Effector memory CD4-positive, alpha-beta T cell (primary cell): ENCODE results near the gene RARRES1.

Experiments
- DNase-seq, 3 donors: peaks; one replicate each; pipeline ENCODE4 v3.0.0-alpha.2; 2020
- H3K27ac ChIP-seq: 2 replicates; pipeline ENCODE4 v1.7.0; 2013; ENCODE audit warnings: mild to moderate bottlenecking, low read length, moderate library complexity; ENCODE audit not compliant: insufficient read depth, poor library complexity, severe bottlenecking
- H3K27me3 ChIP-seq: replicated peaks from 2 replicates; pipeline ENCODE4 v1.7.0; 2013; ENCODE audit warnings: mild to moderate bottlenecking, low read length; ENCODE audit not compliant: insufficient read depth, control insufficient read depth, poor library complexity, severe bottlenecking
- H3K36me3 ChIP-seq: 2 replicates; pipeline ENCODE4 v1.7.0; 2013; ENCODE audit warnings: mild to moderate bottlenecking, low read length, moderate library complexity; ENCODE audit not compliant: control insufficient read depth, insufficient read depth
- H3K4me1 ChIP-seq: 2 replicates; pipeline ENCODE4 v1.7.0; 2013; ENCODE audit warnings: low read length, mild to moderate bottlenecking; ENCODE audit not compliant: control insufficient read depth, insufficient read depth, poor library complexity, severe bottlenecking
- H3K4me3 ChIP-seq: 2 replicates; pipeline ENCODE4 v1.7.0; 2013; ENCODE audit warnings: low read length, low read depth, mild to moderate bottlenecking; ENCODE audit not compliant: insufficient read depth, poor library complexity, severe bottlenecking
- H3K9me3 ChIP-seq: 2 replicates; pipeline ENCODE4 v1.7.0; 2013; ENCODE audit warnings: mild to moderate bottlenecking, low read length, moderate library complexity; ENCODE audit not compliant: control insufficient read depth

The RARRES1 gene

GRCh38 chr3:158766364-158766763, 34.1 kb upstream of the RARRES1 start:
- Histone ChIP-seq H3K4me3 (no peak overlapping the region), H3K4me1 (no peaks in the 10 kb centered on the region), H3K36me3 (no peaks in the 10 kb centered on the region), H3K9me3 (no peaks in the 10 kb centered on the region), H3K27ac (no peak overlapping the region), H3K27me3 (no peaks in the 10 kb centered on the region)
- DNase-seq, result no peak

GRCh38 chr3:158765518-158766205, 33.4 kb upstream of the RARRES1 start:
- H3K27me3 ChIP-seq, result no peaks in the 10 kb centered on the region
- no peak overlapping the region for H3K27ac ChIP-seq
- H3K4me3 ChIP-seq, result no peak overlapping the region
- no peaks in the 10 kb centered on the region for H3K4me1 ChIP-seq
- DNase-seq, result no peak
- no peaks in the 10 kb centered on the region for H3K36me3 ChIP-seq
- no peaks in the 10 kb centered on the region for H3K9me3 ChIP-seq

GRCh38 chr3:158763421-158763820, 31.2 kb upstream of the RARRES1 start:
- Histone ChIP-seq H3K27ac (no peak overlapping the region), H3K4me3 (no peak overlapping the region), H3K4me1 (no peaks in the 10 kb centered on the region), H3K36me3 (no peaks in the 10 kb centered on the region), H3K9me3 (no peaks in the 10 kb centered on the region), H3K27me3 (no peaks in the 10 kb centered on the region)
- DNase-seq, result no peak

- DNase-seq, result no peak
- Histone ChIP-seq H3K4me1 (no peaks in the 10 kb centered on the region), H3K9me3 (no peaks in the 10 kb centered on the region), H3K4me3 (no peak overlapping the region), H3K27me3 (no peaks in the 10 kb centered on the region), H3K27ac (no peak overlapping the region), H3K36me3 (no peaks in the 10 kb centered on the region)
Measured at GRCh38 chr3:158762701-158763100, 30.4 kb upstream of the RARRES1 start.

- H3K27me3 ChIP-seq, result no peaks in the 10 kb centered on the region
- no peak overlapping the region for H3K27ac ChIP-seq
- H3K4me3 ChIP-seq, result no peak overlapping the region
- no peaks in the 10 kb centered on the region for H3K36me3 ChIP-seq
- no peak for DNase-seq
- no peaks in the 10 kb centered on the region for H3K9me3 ChIP-seq
- no peaks in the 10 kb centered on the region for H3K4me1 ChIP-seq
Measured at GRCh38 chr3:158761350-158761749, 29.1 kb upstream of the RARRES1 start.

GRCh38 chr3:158755421-158755820, 23.2 kb upstream of the RARRES1 start:
- Histone ChIP-seq H3K9me3 (no peaks in the 10 kb centered on the region), H3K4me3 (no peak overlapping the region), H3K4me1 (no peaks in the 10 kb centered on the region), H3K27ac (no peak overlapping the region), H3K36me3 (no peaks in the 10 kb centered on the region), H3K27me3 (no peaks in the 10 kb centered on the region)
- DNase-seq, result no peak

- no peak overlapping the region for H3K27ac ChIP-seq
- H3K36me3 ChIP-seq, result no peaks in the 10 kb centered on the region
- H3K9me3 ChIP-seq, result no peaks in the 10 kb centered on the region
- no peaks in the 10 kb centered on the region for H3K27me3 ChIP-seq
- no peaks in the 10 kb centered on the region for H3K4me1 ChIP-seq
- no peak for DNase-seq
- no peak overlapping the region for H3K4me3 ChIP-seq
Measured at GRCh38 chr3:158753854-158754253, 21.6 kb upstream of the RARRES1 start.

GRCh38 chr3:158751316-158751715, 19.1 kb upstream of the RARRES1 start:
- Histone ChIP-seq H3K4me3 (no peak overlapping the region), H3K36me3 (no peaks in the 10 kb centered on the region), H3K27ac (no peak overlapping the region), H3K9me3 (no peaks in the 10 kb centered on the region), H3K27me3 (no peaks in the 10 kb centered on the region), H3K4me1 (no peaks in the 10 kb centered on the region)
- DNase-seq, result no peak

- no peak overlapping the region for H3K27ac ChIP-seq
- DNase-seq, result no peak
- no peak overlapping the region for H3K4me3 ChIP-seq
- H3K4me1 ChIP-seq, result no peaks in the 10 kb centered on the region
- no peaks in the 10 kb centered on the region for H3K36me3 ChIP-seq
- no peaks in the 10 kb centered on the region for H3K9me3 ChIP-seq
- no peaks in the 10 kb centered on the region for H3K27me3 ChIP-seq
Measured at GRCh38 chr3:158750016-158750415, 17.8 kb upstream of the RARRES1 start.

GRCh38 chr3:158749526-158749925, 17.3 kb upstream of the RARRES1 start:
- Histone ChIP-seq H3K27ac (no peak overlapping the region), H3K36me3 (no peaks in the 10 kb centered on the region), H3K9me3 (no peaks in the 10 kb centered on the region), H3K27me3 (no peaks in the 10 kb centered on the region), H3K4me1 (no peaks in the 10 kb centered on the region), H3K4me3 (no peak overlapping the region)
- DNase-seq, result no peak
